WTC11 (cell line): ENCODE measurements around the gene DGUOK. TPM values are rescaled to one million over a fixed set of nuclear protein-coding genes. Genes with fewer than 3 reads are reported as not detected.

ENCODE experiments used
- ATAC-seq: fragments of 200-7000 bp; cut with Tn5 transposase; 2 replicates; pipeline ENCODE4 v1.10.0; 2021; ENCODE audit warnings: mild to moderate bottlenecking, moderate library complexity
- CTCF ChIA-PET: fragments of 300-600 bp; sonication (Branson Sonifier 250); formaldehyde crosslinking; loops from one replicate; lab custom pipeline; 2021; ENCODE audit warnings: antibody characterized with exemption; lab: Charles Lee
- POLR2A ChIA-PET: fragments of 350-600 bp; sonication (Branson Sonifier 250); formaldehyde crosslinking; loops from one replicate; lab custom pipeline; 2021; ENCODE audit warnings: antibody characterized with exemption; lab: Charles Lee
- DNase-seq: peaks from one replicate; pipeline ENCODE4 v3.0.0; 2021; ENCODE audit warnings: low spot score
- H3K27ac Mint-ChIP-seq: 2 replicates; pipeline ENCODE4 v1.8.0; 2021; ENCODE audit warnings: mixed read lengths
- H3K27me3 Mint-ChIP-seq: 2 replicates; pipeline ENCODE4 v1.8.0; 2021; ENCODE audit warnings: low read depth, mild to moderate bottlenecking, moderate library complexity, mixed read lengths
- H3K36me3 Mint-ChIP-seq: 2 replicates; pipeline ENCODE4 v1.8.0; 2021; ENCODE audit warnings: mixed read lengths
- H3K4me1 Mint-ChIP-seq: 2 replicates; pipeline ENCODE4 v1.8.0; 2022; ENCODE audit warnings: mixed read lengths
- H3K4me3 Mint-ChIP-seq: 2 replicates; pipeline ENCODE4 v1.8.0; 2021; ENCODE audit warnings: mild to moderate bottlenecking, moderate library complexity, mixed read lengths
- H3K9me3 Mint-ChIP-seq: 2 replicates; pipeline ENCODE4 v1.8.0; 2021; ENCODE audit warnings: mixed read lengths
- ELF4 ChIP-seq: sonication (generic); formaldehyde crosslinking; IDR thresholded peaks from 2 replicates; pipeline ENCODE4 v1.8.1; 2022; ENCODE audit warnings: low read depth, mild to moderate bottlenecking, moderate library complexity, missing genetic modification reagents
- MXD4 ChIP-seq: fragments of 250-450 bp; sonication (Bioruptor Pico); IDR thresholded peaks from 2 replicates; pipeline ENCODE4 v1.8.0; 2021; ENCODE audit warnings: mild to moderate bottlenecking, moderate library complexity, borderline replicate concordance
- NR1H2 ChIP-seq: sonication (generic); formaldehyde crosslinking; IDR thresholded peaks from 2 replicates; pipeline ENCODE4 v1.9.0; 2021; ENCODE audit warnings: mild to moderate bottlenecking, moderate library complexity, missing genetic modification reagents
- total RNA-seq: library from RNA; stranded (reverse); gene quantifications from 3 replicates; pipeline ENCODE4 v1.2.3, GENCODE V29; 2021
- TF ChIP-seq, protein P1 (sequence below): sonication (generic); formaldehyde crosslinking; IDR thresholded peaks from 2 replicates; pipeline ENCODE4 v1.8.1; 2023; ENCODE audit warnings: mild to moderate bottlenecking, missing genetic modification reagents, borderline replicate concordance
- TF ChIP-seq, protein P2 (sequence below): fragments of 250-450 bp; sonication (Bioruptor Pico); IDR thresholded peaks from 2 replicates; pipeline ENCODE4 v2.1.2; 2022; ENCODE audit warnings: mild to moderate bottlenecking, moderate library complexity
- TF ChIP-seq, protein P3 (sequence below): sonication (generic); formaldehyde crosslinking; IDR thresholded peaks from 2 replicates; pipeline ENCODE4 v1.8.0; 2023; ENCODE audit warnings: missing genetic modification reagents
- TF ChIP-seq, protein P4 (sequence below): sonication (generic); formaldehyde crosslinking; IDR thresholded peaks from 2 replicates; pipeline ENCODE4 v1.8.1; 2023; ENCODE audit warnings: mild to moderate bottlenecking, missing genetic modification reagents, moderate library complexity
- TF ChIP-seq, protein P5 (sequence below): sonication (generic); formaldehyde crosslinking; IDR thresholded peaks from 2 replicates; pipeline ENCODE4 v1.8.1; 2022; ENCODE audit warnings: mild to moderate bottlenecking, missing genetic modification reagents, moderate library complexity, borderline replicate concordance
- TF ChIP-seq, protein P6 (sequence below): sonication (generic); formaldehyde crosslinking; IDR thresholded peaks from 2 replicates; pipeline ENCODE4 v1.8.1; 2022; ENCODE audit warnings: mild to moderate bottlenecking, moderate library complexity, missing genetic modification reagents
- TF ChIP-seq, protein P7 (sequence below): sonication (generic); formaldehyde crosslinking; IDR thresholded peaks from 2 replicates; pipeline ENCODE4 v1.8.1; 2022; ENCODE audit warnings: low read depth, missing genetic modification reagents, borderline replicate concordance

Gene DGUOK
- total RNA-seq, 1 experiment from 2014 or later = 105 TPM

DNA sequence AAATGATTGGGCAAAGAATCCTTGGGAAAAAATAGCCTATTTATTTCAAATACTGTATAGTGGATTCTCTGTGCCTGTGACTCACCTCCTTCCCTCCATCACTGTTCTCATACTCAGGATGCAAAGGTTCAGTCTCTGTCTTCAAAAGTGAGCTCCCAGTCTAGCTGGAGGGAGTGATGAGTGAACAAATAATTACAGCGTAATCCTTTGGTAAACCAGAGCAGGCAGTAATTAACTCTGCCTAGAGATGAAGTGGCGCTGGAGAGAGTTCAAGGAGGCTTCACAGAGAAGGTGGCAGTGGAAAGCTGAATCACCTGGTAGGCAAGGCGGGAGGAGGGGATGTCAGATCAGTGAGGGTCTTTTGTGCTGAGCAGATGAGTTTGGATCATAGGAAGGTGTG, 6.5 kb downstream of the DGUOK start (continued):
- TF ChIP-seq, protein P1, sequence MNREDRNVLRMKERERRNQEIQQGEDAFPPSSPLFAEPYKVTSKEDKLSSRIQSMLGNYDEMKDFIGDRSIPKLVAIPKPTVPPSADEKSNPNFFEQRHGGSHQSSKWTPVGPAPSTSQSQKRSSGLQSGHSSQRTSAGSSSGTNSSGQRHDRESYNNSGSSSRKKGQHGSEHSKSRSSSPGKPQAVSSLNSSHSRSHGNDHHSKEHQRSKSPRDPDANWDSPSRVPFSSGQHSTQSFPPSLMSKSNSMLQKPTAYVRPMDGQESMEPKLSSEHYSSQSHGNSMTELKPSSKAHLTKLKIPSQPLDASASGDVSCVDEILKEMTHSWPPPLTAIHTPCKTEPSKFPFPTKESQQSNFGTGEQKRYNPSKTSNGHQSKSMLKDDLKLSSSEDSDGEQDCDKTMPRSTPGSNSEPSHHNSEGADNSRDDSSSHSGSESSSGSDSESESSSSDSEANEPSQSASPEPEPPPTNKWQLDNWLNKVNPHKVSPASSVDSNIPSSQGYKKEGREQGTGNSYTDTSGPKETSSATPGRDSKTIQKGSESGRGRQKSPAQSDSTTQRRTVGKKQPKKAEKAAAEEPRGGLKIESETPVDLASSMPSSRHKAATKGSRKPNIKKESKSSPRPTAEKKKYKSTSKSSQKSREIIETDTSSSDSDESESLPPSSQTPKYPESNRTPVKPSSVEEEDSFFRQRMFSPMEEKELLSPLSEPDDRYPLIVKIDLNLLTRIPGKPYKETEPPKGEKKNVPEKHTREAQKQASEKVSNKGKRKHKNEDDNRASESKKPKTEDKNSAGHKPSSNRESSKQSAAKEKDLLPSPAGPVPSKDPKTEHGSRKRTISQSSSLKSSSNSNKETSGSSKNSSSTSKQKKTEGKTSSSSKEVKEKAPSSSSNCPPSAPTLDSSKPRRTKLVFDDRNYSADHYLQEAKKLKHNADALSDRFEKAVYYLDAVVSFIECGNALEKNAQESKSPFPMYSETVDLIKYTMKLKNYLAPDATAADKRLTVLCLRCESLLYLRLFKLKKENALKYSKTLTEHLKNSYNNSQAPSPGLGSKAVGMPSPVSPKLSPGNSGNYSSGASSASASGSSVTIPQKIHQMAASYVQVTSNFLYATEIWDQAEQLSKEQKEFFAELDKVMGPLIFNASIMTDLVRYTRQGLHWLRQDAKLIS (CRISPR knock-in tag) = no peak
- TF ChIP-seq, protein P2, sequence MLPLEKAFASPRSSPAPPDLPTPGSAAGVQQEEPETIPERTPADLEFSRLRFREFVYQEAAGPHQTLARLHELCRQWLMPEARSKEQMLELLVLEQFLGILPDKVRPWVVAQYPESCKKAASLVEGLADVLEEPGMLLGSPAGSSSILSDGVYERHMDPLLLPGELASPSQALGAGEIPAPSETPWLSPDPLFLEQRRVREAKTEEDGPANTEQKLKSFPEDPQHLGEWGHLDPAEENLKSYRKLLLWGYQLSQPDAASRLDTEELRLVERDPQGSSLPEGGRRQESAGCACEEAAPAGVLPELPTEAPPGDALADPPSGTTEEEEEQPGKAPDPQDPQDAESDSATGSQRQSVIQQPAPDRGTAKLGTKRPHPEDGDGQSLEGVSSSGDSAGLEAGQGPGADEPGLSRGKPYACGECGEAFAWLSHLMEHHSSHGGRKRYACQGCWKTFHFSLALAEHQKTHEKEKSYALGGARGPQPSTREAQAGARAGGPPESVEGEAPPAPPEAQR (CRISPR knock-in tag) = no peak
- TF ChIP-seq, all 79 proteins: peak for 0

DNA sequence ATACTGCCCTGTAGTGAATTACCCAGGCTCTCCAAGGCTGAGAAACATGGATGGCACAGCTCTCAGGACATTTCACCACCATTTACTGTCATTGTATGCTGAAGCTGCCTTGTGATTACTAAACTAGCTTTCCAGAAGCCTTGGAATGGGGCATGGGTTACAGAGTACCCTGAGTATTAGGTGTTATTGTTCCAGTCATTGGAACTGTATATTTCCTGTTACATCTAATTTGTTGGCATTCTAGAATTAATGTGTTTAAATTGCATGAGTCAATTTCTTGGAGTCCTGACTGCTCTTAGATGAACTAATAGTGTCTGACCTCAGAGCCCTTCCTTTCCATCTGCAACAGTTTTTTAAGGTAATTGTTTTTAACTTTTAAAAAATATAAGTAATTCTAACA, 9.0 kb downstream of the DGUOK start:
- ATAC-seq (no peak), DNase-seq (no peak)
- Mint-ChIP-seq H3K4me1 (peaks cover 4% of the 10 kb centered on the region; the same call in 1 of the 2 replicates), H3K4me3 (no peak overlapping the region), H3K9me3 (no peaks in the 10 kb centered on the region), H3K27ac (no peak overlapping the region), H3K27me3 (no peaks in the 10 kb centered on the region), H3K36me3 (peaks cover 5% of the 10 kb centered on the region; the same call in 1 of the 2 replicates)
- TF ChIP-seq, protein P3, sequence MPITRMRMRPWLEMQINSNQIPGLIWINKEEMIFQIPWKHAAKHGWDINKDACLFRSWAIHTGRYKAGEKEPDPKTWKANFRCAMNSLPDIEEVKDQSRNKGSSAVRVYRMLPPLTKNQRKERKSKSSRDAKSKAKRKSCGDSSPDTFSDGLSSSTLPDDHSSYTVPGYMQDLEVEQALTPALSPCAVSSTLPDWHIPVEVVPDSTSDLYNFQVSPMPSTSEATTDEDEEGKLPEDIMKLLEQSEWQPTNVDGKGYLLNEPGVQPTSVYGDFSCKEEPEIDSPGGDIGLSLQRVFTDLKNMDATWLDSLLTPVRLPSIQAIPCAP = no peak
- TF ChIP-seq, protein P1 (CRISPR knock-in tag) = no peak
- TF ChIP-seq, protein P4, sequence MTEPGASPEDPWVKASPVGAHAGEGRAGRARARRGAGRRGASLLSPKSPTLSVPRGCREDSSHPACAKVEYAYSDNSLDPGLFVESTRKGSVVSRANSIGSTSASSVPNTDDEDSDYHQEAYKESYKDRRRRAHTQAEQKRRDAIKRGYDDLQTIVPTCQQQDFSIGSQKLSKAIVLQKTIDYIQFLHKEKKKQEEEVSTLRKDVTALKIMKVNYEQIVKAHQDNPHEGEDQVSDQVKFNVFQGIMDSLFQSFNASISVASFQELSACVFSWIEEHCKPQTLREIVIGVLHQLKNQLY = no peak
- ChIA-PET POLR2A (no interaction called here), CTCF (no interaction called here)

DNA sequence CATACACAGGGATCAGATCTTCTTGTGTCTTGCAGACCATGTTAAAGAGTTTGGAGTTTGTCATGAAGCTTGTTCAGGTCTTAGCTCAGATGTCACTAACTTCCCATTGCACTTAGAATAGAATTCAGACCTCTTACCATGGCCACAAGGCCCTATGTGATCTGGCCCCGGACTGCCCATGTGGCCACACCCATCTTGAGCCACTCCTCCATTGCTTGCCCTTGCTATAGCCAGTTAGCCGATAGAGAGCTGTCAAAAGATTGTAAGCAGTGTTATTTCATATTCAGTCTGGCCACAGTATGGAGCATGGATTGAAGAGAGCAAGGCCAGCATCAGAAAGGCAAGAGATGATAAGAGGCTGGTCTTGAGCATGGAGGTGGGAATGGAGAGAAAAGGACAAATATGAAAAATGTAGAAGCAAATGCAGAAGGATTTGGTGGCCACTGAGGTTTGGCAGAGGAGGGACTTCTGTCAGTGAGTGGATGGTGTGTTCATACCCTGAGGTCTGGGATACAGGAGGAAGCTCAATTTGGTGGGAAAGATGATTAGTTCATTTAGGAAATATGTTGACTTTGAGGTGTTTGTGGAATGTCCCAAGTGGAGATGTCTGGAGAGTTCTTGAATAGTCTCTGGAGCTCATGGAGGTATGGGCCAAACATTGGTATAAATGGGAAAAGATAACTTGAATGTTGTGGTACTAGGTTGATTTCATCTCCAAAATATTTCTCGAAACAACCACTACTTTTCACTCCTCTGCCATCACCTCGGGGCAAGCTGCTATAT, 10.6 kb downstream of the DGUOK start:
- ChIA-PET CTCF (interaction anchor here (1.6 to 2.2 kb wide), 2 partner anchors 16 to 29 kb away, joined by 5 to 7 read pairs; no protein-coding TSS in a partner anchor), POLR2A (interaction anchor here (0.5 kb wide), 1 partner anchor 792 kb away, joined by 3 read pairs; no protein-coding TSS in a partner anchor)
- ATAC-seq = no peak; the same call in 1 of the 2 replicates
- H3K36me3 Mint-ChIP-seq = peaks cover 15% of the 10 kb centered on the region
- no peak overlapping the region for H3K27ac Mint-ChIP-seq
- no peak for DNase-seq
- H3K9me3 Mint-ChIP-seq = no peaks in the 10 kb centered on the region
- H3K4me1 Mint-ChIP-seq = peaks cover 4% of the 10 kb centered on the region; the same call in 1 of the 2 replicates
- no peak overlapping the region for H3K4me3 Mint-ChIP-seq
- no peaks in the 10 kb centered on the region for H3K27me3 Mint-ChIP-seq
- TF ChIP-seq, protein P2 (CRISPR knock-in tag) = no peak
- TF ChIP-seq, protein P5, sequence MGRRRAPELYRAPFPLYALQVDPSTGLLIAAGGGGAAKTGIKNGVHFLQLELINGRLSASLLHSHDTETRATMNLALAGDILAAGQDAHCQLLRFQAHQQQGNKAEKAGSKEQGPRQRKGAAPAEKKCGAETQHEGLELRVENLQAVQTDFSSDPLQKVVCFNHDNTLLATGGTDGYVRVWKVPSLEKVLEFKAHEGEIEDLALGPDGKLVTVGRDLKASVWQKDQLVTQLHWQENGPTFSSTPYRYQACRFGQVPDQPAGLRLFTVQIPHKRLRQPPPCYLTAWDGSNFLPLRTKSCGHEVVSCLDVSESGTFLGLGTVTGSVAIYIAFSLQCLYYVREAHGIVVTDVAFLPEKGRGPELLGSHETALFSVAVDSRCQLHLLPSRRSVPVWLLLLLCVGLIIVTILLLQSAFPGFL (CRISPR knock-in tag) = no peak
- TF ChIP-seq NR1H2 (CRISPR knock-in tag) = no peak
- TF ChIP-seq, protein P6, sequence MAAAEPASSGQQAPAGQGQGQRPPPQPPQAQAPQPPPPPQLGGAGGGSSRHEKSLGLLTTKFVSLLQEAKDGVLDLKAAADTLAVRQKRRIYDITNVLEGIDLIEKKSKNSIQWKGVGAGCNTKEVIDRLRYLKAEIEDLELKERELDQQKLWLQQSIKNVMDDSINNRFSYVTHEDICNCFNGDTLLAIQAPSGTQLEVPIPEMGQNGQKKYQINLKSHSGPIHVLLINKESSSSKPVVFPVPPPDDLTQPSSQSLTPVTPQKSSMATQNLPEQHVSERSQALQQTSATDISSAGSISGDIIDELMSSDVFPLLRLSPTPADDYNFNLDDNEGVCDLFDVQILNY (CRISPR knock-in tag) = no peak
- TF ChIP-seq, protein P7, sequence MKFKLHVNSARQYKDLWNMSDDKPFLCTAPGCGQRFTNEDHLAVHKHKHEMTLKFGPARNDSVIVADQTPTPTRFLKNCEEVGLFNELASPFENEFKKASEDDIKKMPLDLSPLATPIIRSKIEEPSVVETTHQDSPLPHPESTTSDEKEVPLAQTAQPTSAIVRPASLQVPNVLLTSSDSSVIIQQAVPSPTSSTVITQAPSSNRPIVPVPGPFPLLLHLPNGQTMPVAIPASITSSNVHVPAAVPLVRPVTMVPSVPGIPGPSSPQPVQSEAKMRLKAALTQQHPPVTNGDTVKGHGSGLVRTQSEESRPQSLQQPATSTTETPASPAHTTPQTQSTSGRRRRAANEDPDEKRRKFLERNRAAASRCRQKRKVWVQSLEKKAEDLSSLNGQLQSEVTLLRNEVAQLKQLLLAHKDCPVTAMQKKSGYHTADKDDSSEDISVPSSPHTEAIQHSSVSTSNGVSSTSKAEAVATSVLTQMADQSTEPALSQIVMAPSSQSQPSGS (CRISPR knock-in tag) = no peak
- TF ChIP-seq, protein P4 = no peak
- no peak for TF ChIP-seq MXD4 (CRISPR knock-in tag)
- no peak for TF ChIP-seq ELF4
